H9 (cell line): ENCODE results near the gene NPPC. TPM values are rescaled to one million over a fixed set of nuclear protein-coding genes. Genes with fewer than 3 reads are reported as not detected.
"Not testable (repeated sequence)": the region's sequence is repeated elsewhere in the genome, so short reads cannot be mapped to it uniquely, and the experiment has no call there.

Experiments
- DNase-seq: peaks from one replicate; pipeline ENCODE4 v3.0.0-alpha.2; 2017
- H2AFZ ChIP-seq: one replicate; pipeline ENCODE4 v1.6.1; 2013; ENCODE audit warnings: mild to moderate bottlenecking, low read length, control low read depth, moderate library complexity
- H2AK5ac ChIP-seq: 2 replicates; pipeline ENCODE4 v1.6.1; 2013; ENCODE audit warnings: low read length, control low read depth, mixed read lengths; ENCODE audit not compliant: insufficient read length
- H2BK120ac ChIP-seq: one replicate; pipeline ENCODE4 v1.6.1; 2013; ENCODE audit warnings: low read depth, mild to moderate bottlenecking, low read length, control low read depth, inconsistent platforms; ENCODE audit not compliant: poor library complexity, severe bottlenecking
- H2BK12ac ChIP-seq: 2 replicates; pipeline ENCODE4 v1.6.1; 2013; ENCODE audit warnings: low read length, control low read depth, mixed read lengths, low read depth; ENCODE audit not compliant: insufficient read length
- H2BK15ac ChIP-seq: 2 replicates; pipeline ENCODE4 v1.6.1; 2013; ENCODE audit warnings: low read depth, low read length, control low read depth
- H2BK20ac ChIP-seq: one replicate; pipeline ENCODE4 v1.6.1; 2013; ENCODE audit warnings: low read depth, mild to moderate bottlenecking, low read length, control low read depth, inconsistent platforms; ENCODE audit not compliant: poor library complexity, severe bottlenecking
- H2BK5ac ChIP-seq: 2 replicates; pipeline ENCODE4 v1.6.1; 2013; ENCODE audit warnings: low read length, control low read depth, mixed read lengths; ENCODE audit not compliant: insufficient read length
- H3K14ac ChIP-seq: 2 replicates; pipeline ENCODE4 v1.6.1; 2013; ENCODE audit warnings: low read length, control low read depth; ENCODE audit not compliant: insufficient read depth
- H3K18ac ChIP-seq: 2 replicates; pipeline ENCODE4 v1.6.1; 2013; ENCODE audit warnings: low read depth, mild to moderate bottlenecking, mixed read lengths, low read length, control low read depth; ENCODE audit not compliant: insufficient read length
- H3K23ac ChIP-seq: 2 replicates; pipeline ENCODE4 v1.6.1; 2013; ENCODE audit warnings: low read length, control low read depth, mixed read lengths, low read depth; ENCODE audit not compliant: insufficient read length
- H3K23me2 ChIP-seq: 2 replicates; pipeline ENCODE4 v1.6.1; 2013; ENCODE audit warnings: low read depth, mild to moderate bottlenecking, mixed read lengths, low read length, control low read depth; ENCODE audit not compliant: insufficient read length, poor library complexity, severe bottlenecking
- H3K27ac ChIP-seq: 2 replicates; pipeline ENCODE4 v1.5.1; 2013; ENCODE audit warnings: low read length, control low read depth, mixed read lengths, low read depth; ENCODE audit not compliant: insufficient read length
- H3K27me3 ChIP-seq: 2 replicates; pipeline ENCODE4 v1.6.1; 2013; ENCODE audit warnings: low read length, control low read depth, inconsistent platforms; ENCODE audit not compliant: insufficient read depth
- H3K4ac ChIP-seq: 2 replicates; pipeline ENCODE4 v1.6.1; 2013; ENCODE audit warnings: low read depth, mild to moderate bottlenecking, control low read depth, inconsistent platforms, low read length, moderate library complexity
- H3K4me1 ChIP-seq: 2 replicates; pipeline ENCODE4 v1.6.1; 2013; ENCODE audit warnings: low read length, control low read depth, inconsistent platforms; ENCODE audit not compliant: insufficient read depth
- H3K4me2 ChIP-seq: 2 replicates; pipeline ENCODE4 v1.6.1; 2013; ENCODE audit warnings: low read length, control low read depth, mixed read lengths; ENCODE audit not compliant: insufficient read length, insufficient read depth
- H3K56ac ChIP-seq: 2 replicates; pipeline ENCODE4 v1.6.1; 2013; ENCODE audit warnings: low read depth, mild to moderate bottlenecking, mixed read lengths, low read length, control low read depth; ENCODE audit not compliant: insufficient read length
- H3K79me1 ChIP-seq: 2 replicates; pipeline ENCODE4 v1.6.1; 2013; ENCODE audit warnings: low read depth, mild to moderate bottlenecking, moderate library complexity, low read length, control low read depth, inconsistent platforms; ENCODE audit not compliant: insufficient read depth, poor library complexity, severe bottlenecking
- H3K79me2 ChIP-seq: 2 replicates; pipeline ENCODE4 v1.6.1; 2013; ENCODE audit warnings: low read length, control low read depth, inconsistent platforms; ENCODE audit not compliant: insufficient read depth
- H3K9ac ChIP-seq: 2 replicates; pipeline ENCODE4 v1.6.1; 2013; ENCODE audit warnings: low read length, control low read depth, mixed read lengths; ENCODE audit not compliant: insufficient read length; ENCODE audit errors: extremely low read depth
- H3K9me3 ChIP-seq: one replicate; pipeline ENCODE4 v1.6.1; 2013; ENCODE audit warnings: low read depth, low read length, inconsistent platforms; ENCODE audit not compliant: control insufficient read depth
- H3T11ph ChIP-seq: one replicate; pipeline ENCODE4 v1.6.1; 2013; ENCODE audit warnings: mild to moderate bottlenecking, low read length, control low read depth, inconsistent platforms
- H4K20me1 ChIP-seq: one replicate; pipeline ENCODE4 v1.6.1; 2013; ENCODE audit not compliant: control insufficient read depth, insufficient read length, insufficient read depth
- H4K5ac ChIP-seq: 2 replicates; pipeline ENCODE4 v1.6.1; 2013; ENCODE audit warnings: low read depth, mild to moderate bottlenecking, mixed read lengths, low read length, control low read depth; ENCODE audit not compliant: insufficient read length
- H4K8ac ChIP-seq: replicated peaks from 2 replicates; pipeline ENCODE4 v1.6.1; 2013; ENCODE audit warnings: low read length, control low read depth, mixed read lengths, low read depth; ENCODE audit not compliant: insufficient read length
- H4K91ac ChIP-seq: 2 replicates; pipeline ENCODE4 v1.6.1; 2013; ENCODE audit warnings: low read depth, mild to moderate bottlenecking, moderate library complexity, mixed read lengths, low read length, control low read depth; ENCODE audit not compliant: insufficient read length
- H3K27ac Mint-ChIP-seq, 3 experiments: 2 replicates in 2 of 3; 3 replicates in 1 of 3; pipeline ENCODE4 v1.8.0; 2020 to 2021; ENCODE audit warnings: mixed read lengths in 3 of 3, mild to moderate bottlenecking in 1 of 3, moderate library complexity in 1 of 3
- H3K27me3 Mint-ChIP-seq: 2 replicates; pipeline ENCODE4 v1.8.0; 2021; ENCODE audit warnings: low read depth, mild to moderate bottlenecking, moderate library complexity, mixed read lengths
- H3K36me3 Mint-ChIP-seq, 3 experiments: 2 replicates in 2 of 3; 3 replicates in 1 of 3; pipeline ENCODE4 v1.8.0; 2020 to 2021; ENCODE audit warnings: low read depth in 3 of 3, mixed read lengths in 3 of 3; ENCODE audit not compliant: insufficient read depth in 1 of 3
- H3K4me1 Mint-ChIP-seq, 2 experiments: 2 replicates each; pipeline ENCODE4 v1.8.0; 2020; ENCODE audit warnings: mixed read lengths in 2 of 2
- H3K4me3 Mint-ChIP-seq, 2 experiments: 2 replicates in 1 of 2; 3 replicates in 1 of 2; pipeline ENCODE4 v1.8.0; 2020 to 2021; ENCODE audit warnings: mild to moderate bottlenecking in 2 of 2, mixed read lengths in 2 of 2, moderate library complexity in 1 of 2
- H3K9me3 Mint-ChIP-seq, 2 experiments: 2 replicates in 1 of 2; 3 replicates in 1 of 2; pipeline ENCODE4 v1.8.0; 2020; ENCODE audit warnings: mild to moderate bottlenecking in 2 of 2, mixed read lengths in 2 of 2, moderate library complexity in 1 of 2
- WGBS: extraction: QIAGEN DNeasy Blood & Tissue Kit; methylation state at CpG from one replicate; pipeline ENCODE4 v1.1.7; 2013; ENCODE audit warnings: missing lambda C conversion rate, low lambda C conversion rate, mixed read lengths; ENCODE audit not compliant: insufficient read length; ENCODE audit errors: extremely low coverage; 5-methylcytosine and 5-hydroxymethylcytosine counted together
- total RNA-seq: library from RNA; stranded (reverse); gene quantifications from 2 replicates; pipeline ENCODE4 v1.2.1, GENCODE V29; 2021
- TF ChIP-seq, protein P1 (sequence below): fragments of 200-600 bp; sonication (generic); conservative IDR thresholded peaks from 3 replicates; pipeline ENCODE4 v1.8.0; 2021; ENCODE audit warnings: antibody characterized with exemption, mild to moderate bottlenecking

Gene NPPC
- total RNA-seq, 1 experiment from 2014 or later = 1.1 TPM

DNA sequence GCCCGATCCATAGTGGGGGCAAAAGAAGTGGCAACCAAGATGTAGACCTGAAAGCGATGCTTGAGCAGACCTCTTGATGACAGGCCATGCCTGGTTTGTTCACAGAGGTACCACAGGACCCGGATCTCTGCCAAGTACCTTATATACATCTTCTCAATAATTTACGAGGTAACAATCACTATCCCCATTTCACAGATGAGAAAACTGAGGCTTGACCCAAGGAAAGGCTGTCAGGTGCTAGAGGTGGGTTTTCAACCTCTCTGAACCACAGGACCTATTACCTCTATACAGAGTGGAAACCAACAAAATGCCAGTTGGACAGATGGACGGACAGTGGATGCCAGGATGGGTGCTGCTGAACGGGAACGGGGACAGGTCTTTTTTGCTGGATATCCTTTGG lies 21.5 kb upstream of the NPPC start:
- H2BK15ac ChIP-seq = no peak overlapping the region
- H3K79me2 ChIP-seq = no peaks in the 10 kb centered on the region
- no peak overlapping the region for H4K8ac ChIP-seq
- no peak overlapping the region for H3K56ac ChIP-seq
- no peak overlapping the region for H2BK12ac ChIP-seq
- no peaks in the 10 kb centered on the region for H3K9me3 ChIP-seq
- H3K4me1 Mint-ChIP-seq = no peaks in the 10 kb centered on the region
- no peak overlapping the region; the same call in 1 of the 2 replicates for H3K4ac ChIP-seq
- H3K27me3 Mint-ChIP-seq = no peaks in the 10 kb centered on the region; the same call in 1 of the 2 replicates
- peaks cover 6 to 8% of the 10 kb centered on the region in 2 experiments for H3K9me3 Mint-ChIP-seq
- no peak overlapping the region for H4K5ac ChIP-seq
- no peak overlapping the region for H2AK5ac ChIP-seq
- H3T11ph ChIP-seq = no peak overlapping the region
- H3K4me1 ChIP-seq = no peaks in the 10 kb centered on the region
- H4K20me1 ChIP-seq = no peaks in the 10 kb centered on the region
- no peak overlapping the region for H3K9ac ChIP-seq
- no peak overlapping the region for H2AFZ ChIP-seq
- no peak overlapping the region for H3K23ac ChIP-seq
- H3K36me3 Mint-ChIP-seq = no peaks in the 10 kb centered on the region; a peak in 1 of 7 replicates
- no peaks in the 10 kb centered on the region for H3K27me3 ChIP-seq
- H2BK120ac ChIP-seq = no peak overlapping the region
- no peak for DNase-seq
- H3K4me2 ChIP-seq = no peak overlapping the region
- H3K79me1 ChIP-seq = no peaks in the 10 kb centered on the region
- peak overlapping the region in 1 of 3 experiments; percentile 84; a peak in 1 of 7 replicates for H3K27ac Mint-ChIP-seq
- no peak overlapping the region for H2BK5ac ChIP-seq
- H3K4me3 Mint-ChIP-seq = no peak overlapping the region
- H4K91ac ChIP-seq = no peak overlapping the region
- TF ChIP-seq, protein P1, sequence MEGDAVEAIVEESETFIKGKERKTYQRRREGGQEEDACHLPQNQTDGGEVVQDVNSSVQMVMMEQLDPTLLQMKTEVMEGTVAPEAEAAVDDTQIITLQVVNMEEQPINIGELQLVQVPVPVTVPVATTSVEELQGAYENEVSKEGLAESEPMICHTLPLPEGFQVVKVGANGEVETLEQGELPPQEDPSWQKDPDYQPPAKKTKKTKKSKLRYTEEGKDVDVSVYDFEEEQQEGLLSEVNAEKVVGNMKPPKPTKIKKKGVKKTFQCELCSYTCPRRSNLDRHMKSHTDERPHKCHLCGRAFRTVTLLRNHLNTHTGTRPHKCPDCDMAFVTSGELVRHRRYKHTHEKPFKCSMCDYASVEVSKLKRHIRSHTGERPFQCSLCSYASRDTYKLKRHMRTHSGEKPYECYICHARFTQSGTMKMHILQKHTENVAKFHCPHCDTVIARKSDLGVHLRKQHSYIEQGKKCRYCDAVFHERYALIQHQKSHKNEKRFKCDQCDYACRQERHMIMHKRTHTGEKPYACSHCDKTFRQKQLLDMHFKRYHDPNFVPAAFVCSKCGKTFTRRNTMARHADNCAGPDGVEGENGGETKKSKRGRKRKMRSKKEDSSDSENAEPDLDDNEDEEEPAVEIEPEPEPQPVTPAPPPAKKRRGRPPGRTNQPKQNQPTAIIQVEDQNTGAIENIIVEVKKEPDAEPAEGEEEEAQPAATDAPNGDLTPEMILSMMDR = no peak
- H3K27ac ChIP-seq = no peak overlapping the region
- WGBS = no CpG with 5 or more reads among the region's 7 CpGs
- no peaks in the 10 kb centered on the region for H3K23me2 ChIP-seq
- no peak overlapping the region for H3K18ac ChIP-seq
- no peak overlapping the region for H2BK20ac ChIP-seq
- no peak overlapping the region for H3K14ac ChIP-seq

DNA sequence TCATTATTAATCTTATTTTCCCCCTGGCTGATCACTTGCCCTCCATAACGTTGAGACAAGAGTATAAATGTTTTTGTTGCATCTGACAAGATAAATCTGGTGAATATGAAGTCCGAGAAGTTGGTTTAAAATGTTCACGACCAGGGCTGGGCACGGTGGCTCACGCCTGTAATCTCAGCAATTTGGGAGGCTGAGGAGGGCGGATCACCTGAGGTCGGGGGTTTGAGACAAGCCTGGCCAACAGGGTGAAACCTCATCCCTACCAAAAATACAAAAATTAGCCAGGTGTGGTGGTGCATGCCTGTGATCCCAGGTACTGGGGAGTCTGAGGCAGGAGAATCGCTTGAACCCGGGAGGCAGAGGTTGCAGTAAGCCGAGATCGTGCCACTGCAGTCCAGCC lies 20.9 kb upstream of the NPPC start:
- H3K27me3 Mint-ChIP-seq, H3K79me2 ChIP-seq, H3K23me2 ChIP-seq, H3K9me3 Mint-ChIP-seq, H2BK15ac ChIP-seq, H2BK120ac ChIP-seq, H4K8ac ChIP-seq, H3K36me3 Mint-ChIP-seq, H3K23ac ChIP-seq, H4K20me1 ChIP-seq, H3K18ac ChIP-seq, H3K4me1 ChIP-seq, H2BK5ac ChIP-seq, H3K14ac ChIP-seq, H2BK20ac ChIP-seq, H3K9me3 ChIP-seq, DNase-seq, H3K4me3 Mint-ChIP-seq, H3K27ac Mint-ChIP-seq, H2AFZ ChIP-seq, H2BK12ac ChIP-seq, H3K27ac ChIP-seq, H2AK5ac ChIP-seq, H4K5ac ChIP-seq, H3K27me3 ChIP-seq, H3K56ac ChIP-seq, H4K91ac ChIP-seq, H3K79me1 ChIP-seq, H3K4ac ChIP-seq, H3T11ph ChIP-seq, H3K4me2 ChIP-seq, H3K4me1 Mint-ChIP-seq, H3K9ac ChIP-seq: not testable (repeated sequence)
- WGBS = no CpG with 5 or more reads among the region's 11 CpGs
